NCI-H1436 (cell line): ENCODE data around the gene GTF2IRD1.
"Not testable (repeated sequence)": the region's sequence is repeated elsewhere in the genome, so short reads cannot be mapped to it uniquely, and the experiment has no call there.

Experiments
- DNase-seq: peaks from one replicate; lab custom pipeline; 2025; lab: John Stamatoyannopoulos, UW

Gene GTF2IRD1

DNA sequence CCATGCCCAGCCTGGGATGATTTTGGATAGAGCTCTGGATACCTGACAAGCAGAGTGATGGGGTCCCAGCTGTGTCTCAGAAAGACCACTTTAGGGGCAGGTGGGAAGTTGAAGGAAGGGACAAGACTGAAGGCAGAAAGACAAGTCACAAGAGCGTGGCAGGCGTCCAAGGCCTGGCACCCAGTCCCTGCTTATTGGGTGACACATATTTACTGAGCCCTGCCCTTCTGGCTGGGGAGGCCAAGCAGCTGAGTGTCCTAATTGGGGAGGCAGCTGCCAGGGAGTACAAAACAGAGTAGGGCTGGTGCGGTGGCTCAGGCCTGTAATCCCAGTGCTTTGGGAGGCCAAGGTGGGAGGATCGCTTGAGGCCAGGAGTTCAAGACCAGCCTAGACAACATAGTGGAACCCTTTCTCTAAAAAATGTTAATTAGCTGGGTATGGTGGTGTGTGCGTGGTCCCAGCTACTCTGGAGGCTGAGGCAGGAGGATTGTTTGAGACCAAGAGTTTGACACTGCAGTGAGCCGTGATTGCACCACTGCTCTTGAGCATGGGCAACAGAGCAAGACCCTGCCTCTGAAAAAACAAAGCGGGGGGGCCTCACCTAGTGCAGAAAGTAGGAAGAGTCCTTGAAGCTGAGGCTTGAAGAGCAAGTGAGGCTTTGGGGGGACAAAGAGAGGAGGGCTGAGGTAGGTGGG lies 150.8 kb downstream of the GTF2IRD1 start:
- no peak for DNase-seq

DNA sequence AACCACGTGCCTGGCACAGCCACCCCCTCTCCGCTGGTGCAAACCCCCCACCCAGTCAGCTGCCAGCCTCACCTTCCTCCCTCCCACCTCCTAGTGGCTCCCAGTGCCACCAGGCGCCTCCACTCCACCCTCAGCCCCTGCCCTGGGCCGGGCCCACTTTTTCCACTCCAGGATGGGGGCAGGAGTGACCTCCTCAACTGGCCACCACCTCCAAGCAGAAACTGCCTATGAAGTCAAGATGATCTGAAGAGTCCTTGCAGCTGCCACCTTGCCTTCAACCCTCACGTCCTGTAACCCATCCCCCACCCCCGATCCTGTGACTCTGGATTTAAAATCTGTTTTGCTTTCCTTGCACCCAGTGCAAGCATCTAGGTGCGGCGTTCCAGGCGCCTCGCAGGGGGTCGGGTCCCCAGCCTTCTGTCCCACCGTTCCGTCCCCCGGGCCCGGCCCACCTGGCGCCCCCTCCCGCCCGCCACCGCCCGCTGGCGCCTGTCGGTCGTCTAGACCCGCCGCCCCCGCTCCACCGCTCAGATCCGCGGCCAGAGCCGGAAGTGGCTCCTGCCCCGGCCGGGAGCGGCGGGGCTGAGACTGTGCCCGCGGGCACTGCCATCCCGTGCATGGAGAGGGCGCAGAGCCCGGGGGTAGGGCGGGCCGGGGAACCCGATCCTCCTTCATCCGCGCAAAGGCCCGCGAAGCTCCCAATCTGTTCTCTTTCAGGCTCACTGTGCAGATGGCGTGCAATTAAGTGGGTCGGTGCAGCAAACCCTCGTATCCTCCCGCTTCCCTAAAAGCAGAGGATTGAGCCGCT lies 152.6 kb downstream of the GTF2IRD1 start:
- DNase-seq = peak; percentile 49

DNA sequence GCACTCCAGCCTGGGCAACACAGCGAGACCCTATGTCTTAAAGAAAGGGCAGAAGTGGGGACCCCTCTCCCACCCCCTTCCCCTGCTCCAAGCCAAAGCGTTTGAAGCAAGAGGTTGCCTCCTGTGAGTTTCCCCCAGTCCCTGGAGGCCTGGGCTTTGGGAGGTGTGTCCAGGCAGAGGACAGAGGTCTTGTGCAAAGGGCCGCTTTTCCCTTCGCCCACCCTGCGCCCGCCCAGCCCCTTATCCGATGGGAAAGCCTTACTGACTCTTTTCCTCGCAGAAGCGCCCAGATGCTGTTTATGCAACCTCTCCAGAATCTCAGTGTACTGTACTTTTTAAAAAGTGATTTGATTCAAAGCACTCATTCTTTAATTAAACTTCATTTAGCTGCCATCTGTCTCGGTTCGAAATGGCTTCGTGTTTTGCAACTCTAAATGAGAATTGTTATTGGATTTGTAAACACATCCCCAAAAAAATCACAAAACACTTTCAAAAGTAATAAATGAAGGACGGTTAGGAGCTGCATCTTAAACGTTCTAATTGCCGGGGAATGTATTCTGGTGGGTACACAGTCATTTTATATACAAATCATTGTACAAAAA lies 153.3 kb downstream of the GTF2IRD1 start:
- DNase-seq = no peak

DNA sequence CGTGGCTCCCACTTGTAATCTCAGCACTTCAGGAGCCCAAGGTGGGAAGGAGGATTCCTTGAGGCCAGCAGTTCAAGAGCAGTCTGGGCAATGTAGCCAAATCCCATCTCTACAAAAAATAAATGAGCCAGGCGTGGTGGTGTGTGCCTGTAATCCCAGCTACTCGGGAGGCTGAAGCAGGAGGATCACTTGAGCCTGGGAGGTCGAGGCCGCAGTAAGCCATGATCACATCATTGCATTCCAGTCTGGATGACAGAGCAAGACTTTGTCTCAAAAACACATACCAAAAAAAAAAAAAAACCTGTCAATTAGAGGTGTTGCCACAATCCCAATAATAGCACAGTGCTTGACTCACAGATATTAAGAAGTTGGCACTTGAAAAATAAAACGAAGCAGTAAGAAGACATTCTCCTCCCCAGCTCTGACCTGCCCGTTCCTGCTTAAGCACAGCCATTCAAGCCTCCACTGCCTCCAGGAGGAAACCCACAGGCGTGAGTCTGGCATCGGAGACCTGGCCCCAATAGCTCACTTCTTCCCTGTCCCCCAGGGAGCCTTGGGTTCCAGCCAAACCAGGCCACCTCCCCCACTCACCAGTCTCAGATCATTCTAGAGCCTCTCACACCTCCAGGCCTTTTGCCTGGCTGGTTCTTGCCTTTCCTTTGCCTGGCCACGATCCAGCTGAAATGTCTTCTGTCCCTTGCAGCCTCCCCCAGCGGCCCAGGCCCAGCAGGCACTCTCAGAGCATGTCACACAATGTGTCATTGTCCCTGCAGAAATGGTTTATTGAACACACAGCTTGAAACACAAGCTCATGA lies 158.5 kb downstream of the GTF2IRD1 start:
- no peak for DNase-seq

DNA sequence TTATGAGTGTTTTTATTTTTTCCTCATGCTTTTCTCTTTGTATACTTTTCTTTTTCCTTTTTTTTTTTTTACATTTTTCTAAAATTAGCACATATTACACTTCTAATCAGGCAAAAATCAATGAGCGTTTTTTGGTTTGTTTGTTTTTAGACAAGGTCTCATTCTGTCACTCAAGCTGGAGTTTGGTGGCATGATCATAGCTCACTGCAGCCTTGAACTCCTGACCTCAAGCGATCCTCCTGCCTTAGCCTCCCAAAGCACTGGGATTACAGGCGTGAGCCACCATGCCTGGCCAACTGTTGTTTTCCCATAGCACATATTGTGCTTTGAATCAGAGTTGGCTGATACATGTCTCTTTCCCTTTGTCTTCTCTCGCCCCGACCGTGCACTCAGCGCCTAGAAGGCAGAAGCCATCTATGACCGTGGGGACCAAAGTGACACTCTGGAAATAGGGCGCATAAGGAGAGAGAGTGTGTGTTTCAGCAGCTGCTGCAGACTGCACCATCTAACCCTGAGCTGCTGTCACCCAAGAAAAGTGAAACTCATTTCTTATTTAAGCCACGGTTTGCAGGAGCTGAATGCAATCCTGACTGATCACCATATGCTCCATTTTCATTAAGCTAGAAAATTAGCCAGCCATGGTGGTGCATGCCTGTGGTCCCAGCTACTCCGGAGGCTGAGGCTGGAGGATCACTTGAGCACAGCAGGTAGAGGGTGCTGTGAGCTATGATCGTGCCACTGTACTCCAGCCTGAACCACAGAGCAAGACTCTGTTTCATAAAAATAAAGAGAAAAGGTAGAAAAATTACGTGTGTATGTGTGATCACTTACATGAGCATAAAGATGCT lies 162.5 kb downstream of the GTF2IRD1 start:
- no peak for DNase-seq

DNA sequence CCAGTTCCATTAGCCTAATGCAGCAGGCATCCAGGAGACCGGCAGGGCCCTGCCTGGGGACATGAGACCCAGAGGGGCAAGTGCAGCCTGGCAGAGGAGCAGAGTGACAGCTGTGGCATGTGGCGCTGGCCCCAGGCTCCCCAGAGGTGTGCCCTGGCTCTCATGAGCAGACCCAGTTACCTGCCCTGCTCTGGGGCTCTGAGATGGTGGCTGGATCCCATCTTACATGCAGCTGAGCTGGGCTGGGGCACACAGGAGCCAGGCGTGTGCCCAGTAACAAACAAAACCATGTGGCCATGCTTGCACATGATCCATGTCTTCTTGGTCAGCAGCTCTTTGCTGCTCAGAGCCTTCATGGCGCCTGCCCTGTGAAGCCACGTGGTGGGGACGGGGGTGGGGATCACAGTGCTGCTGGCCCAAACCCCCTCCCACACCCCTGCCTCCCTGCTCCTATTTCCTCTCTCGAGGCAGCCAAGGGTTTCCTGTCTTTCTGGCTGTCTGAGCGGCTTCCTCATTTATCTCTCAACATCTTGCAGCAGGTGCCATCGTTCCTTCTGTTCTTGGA lies 163.6 kb downstream of the GTF2IRD1 start:
- no peak for DNase-seq

DNA sequence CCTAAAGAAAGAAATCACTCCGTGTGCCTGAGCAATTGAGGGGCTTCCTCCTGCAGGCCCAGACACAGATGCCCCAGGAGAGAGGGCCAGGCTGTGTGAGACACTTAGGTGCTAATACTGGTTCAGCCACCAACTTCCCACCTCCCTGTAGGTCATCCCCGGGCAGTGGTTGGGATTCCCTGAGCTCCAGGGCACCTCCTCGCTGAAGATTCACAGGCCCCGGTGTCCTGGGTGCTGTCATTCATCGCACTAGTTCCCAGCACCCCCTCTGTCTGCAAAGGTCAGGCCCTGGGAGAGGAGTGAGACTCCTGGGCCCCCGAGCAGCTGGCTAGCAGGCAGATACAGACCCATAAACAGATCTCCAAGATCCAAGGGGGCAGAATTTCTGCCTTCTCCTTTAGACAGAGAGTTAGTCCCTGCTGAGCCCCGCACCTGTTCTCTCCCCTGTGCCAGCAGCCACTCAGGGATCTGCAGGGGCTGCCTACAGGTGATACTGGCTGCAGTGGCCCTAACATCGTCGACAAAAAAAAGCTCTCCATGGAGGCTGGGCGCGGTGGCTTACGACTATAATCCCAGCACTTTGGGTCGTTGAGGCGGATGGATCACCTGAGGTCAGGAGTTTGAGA lies 165.6 kb downstream of the GTF2IRD1 start:
- no peak for DNase-seq

DNA sequence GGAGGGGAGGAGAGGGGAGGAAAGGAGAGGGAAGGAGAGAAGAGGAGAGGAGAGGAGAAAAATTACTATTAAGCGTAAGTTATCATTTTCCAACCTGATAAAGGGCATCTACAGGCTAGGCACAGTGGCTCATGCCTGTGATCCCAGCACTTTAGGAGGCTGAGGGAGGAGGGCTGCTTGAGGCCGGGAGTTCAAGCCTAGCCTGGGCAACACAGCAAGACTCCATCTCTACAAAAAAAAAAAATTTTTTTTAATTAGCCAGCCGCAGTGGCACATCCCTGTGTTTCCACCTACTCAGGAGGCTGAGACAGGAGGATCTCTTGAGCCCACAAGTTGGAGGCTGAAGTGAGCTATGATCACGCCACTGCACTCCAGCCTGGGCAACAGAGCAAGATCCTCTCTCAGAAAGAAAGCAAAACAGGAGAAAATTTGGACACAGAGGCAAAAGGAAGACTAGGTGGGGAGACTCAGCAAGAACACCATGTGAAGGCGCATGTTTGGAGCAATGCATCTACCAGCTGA lies 168.6 kb downstream of the GTF2IRD1 start:
- DNase-seq = no peak

DNA sequence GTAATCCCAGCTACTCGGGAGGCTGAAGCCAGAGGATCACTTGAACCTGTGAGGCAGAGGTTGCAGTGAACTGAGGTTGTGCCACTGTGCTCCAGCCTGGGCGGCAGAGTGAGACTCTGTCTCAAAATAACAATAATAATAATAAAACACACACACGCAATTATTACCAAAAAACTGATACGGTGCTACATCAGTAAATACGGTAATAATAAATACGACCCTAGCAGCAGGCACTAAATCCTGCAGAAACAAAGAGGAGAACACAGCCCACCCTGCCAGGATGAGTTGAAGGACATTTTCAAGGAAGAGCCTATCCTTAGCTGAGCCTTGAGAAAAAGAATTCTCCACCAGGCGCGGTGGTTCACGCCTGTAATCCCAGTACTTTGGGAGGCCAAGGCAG lies 169.4 kb downstream of the GTF2IRD1 start:
- DNase-seq = no peak

DNA sequence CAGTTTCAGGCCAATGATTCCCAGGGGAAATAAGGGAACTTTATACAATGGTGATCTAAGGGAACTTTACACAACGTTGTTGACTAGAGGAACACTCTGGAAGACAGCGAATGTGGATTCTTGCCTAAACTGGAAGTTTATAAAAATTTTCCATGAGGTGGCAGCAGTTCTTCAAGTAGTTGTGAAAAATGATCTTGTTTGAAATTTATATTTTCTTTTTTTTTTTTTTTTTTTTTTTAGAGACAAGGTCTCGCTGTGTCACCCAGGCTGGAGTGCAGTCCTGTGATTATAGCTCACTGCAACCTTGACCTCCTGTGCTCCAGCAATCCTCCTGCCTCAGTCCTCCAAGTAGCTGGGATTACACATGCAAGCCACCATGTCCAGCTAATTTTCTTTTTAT lies 171.7 kb downstream of the GTF2IRD1 start:
- no peak for DNase-seq

DNA sequence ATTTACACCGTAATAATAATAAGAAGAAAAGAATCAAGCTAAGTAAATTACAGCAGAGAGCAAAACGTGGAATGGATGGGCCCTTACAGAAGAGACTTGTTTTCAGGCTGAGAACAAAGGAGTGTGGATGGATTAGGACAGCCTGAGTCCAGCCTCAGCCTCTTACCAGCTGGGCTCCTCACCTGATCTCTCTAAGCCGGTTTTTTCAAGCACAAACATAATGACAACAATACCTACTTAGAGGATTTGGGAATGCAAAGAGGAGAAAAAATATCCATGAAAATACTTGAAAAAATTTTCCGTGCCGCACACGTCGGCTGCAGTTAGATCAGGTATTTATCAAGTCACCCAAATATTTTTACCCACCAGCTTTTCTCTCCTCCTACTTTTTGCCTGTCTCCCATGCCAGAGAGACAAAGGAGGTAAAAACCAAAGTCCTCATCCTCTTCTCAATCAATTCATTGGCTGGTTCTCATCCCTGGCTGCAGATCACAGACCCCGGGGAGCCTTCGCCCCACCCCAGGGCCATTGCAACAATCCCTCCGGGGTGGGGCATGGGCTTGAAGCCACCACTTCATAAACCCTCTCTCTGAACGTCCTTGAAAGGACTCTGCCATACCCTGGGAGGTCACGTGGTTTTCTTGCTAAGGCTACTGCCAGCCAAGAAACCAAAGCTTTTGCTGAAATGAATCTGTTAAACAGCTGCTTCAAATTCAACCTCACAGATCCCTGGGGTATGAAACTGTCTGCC lies 174.1 kb downstream of the GTF2IRD1 start:
- DNase-seq = peak; percentile 86

DNA sequence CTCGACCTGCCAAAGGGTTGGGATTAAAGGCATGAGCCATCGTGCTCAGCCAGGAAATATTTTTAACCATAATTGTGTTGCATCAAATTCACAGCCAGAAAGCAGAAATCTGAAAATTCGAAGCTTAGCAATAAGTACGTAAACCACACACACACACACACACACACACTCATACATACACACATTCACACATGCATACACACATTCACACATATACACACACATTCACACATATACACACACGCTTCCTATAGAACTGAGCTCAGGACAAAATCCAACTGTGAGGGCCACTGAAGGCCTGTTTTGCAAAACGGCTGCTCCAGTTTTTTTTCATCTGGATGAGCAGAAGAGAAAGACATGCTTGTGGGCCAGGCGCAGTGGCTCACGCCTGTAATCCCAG lies 178.8 kb downstream of the GTF2IRD1 start:
- no peak for DNase-seq

DNA sequence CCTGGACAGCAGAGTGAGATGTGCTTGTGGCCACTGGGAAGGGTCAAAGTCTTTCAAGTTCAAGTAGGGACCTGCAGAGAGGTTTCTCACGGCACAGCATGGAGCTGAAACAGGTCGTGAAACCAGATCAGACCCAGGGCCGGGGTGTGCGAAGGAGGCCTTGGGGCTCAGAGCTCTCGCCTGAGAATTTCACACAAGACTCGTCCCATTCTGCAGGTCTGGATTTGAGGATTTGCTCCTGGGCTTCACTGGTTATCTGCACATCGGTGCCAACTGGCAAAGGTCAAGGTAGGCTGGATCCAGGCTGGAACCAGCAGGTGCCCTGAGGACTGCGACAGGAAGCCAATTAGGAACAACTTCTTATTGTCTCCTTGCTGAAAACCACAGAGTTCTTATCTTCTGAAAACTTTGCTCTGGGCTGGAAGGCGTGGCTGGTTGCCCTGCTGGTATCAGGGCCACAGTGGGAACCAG lies 179.8 kb downstream of the GTF2IRD1 start:
- no peak for DNase-seq

DNA sequence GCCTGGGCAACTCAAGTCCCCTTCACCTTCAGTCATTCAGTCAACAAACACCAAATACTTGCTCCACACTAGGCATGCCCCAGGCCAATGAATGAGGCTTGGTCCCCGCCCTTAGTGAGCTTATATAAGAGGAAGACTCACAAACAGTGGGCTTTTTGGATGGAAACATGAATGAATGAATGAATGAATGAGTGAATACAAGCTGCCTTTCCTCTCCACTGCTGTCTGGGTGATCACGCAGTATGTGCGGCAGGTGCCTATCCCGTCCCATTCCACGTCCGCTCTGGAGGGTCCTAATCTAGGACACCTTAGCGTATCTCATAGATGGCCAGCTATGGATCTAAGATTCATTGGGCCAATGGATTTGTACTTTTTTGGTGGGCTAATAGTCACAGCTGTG lies 184.0 kb downstream of the GTF2IRD1 start:
- no peak for DNase-seq

DNA sequence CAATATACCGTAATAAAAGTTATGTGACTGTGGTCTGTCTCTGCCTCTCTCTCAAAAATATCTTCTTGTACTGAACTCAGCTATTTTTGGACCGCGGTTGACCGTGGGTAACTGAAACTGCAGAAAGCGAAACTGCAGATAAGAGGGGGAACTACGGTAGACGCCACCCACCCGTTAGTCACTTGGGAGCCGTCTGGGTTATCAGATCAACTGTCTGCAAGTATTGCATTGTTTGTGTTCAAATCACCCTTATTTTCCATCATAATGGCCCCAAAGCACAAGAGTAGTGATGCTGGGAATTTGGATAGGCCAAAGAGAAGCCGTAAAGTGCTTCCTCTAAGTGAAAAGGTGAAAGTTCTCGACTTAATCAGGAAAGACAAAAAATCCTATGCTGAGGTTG lies 196.3 kb downstream of the GTF2IRD1 start:
- DNase-seq = not testable (repeated sequence)

DNA sequence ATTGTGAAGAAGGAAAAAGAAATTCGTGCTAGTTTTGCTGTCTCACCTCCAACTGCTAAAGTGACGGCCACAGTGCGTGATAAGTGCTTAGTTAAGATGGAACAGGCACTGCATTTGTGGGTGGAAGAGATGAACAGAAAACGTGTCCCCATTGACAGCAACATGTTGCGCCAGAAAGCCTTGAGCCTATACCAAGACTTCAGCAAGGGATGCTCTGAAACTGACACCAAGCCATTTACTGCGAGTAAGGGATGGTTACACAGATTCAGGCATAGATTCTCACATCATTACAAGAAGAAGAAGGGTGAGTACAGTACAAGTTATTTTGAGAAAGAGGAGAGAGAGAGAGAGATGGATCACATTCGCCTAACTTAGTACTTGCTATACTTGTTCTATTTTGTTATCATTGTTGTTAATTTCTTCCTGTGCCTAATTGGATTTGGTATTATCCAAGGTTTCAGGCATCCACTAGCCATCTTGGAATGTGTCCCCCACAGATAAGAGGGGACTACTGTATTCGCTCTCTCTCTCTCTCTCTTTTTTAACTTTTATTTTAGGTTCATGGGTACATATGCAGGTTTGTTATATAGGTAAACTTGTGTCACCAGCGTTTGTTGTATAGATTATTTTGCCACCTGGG lies 196.9 kb downstream of the GTF2IRD1 start:
- DNase-seq = not testable (repeated sequence)

DNA sequence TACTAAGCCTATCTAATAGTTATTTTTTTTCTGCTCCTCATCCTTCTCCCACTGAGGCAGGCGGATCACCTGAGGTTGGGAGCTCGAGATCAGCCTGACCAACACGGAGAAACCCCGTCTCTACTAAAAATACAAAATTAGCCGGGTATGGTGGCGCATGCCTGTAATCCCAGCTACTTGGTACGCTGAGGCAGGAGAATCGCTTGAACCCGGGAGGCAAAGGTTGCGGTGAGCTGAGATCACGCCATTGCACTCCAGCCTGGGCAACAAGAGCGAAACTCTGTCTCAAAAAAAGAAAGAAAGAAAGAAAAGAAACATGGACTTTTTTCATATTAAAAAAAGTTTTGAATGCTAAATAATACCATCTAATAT lies 197.4 kb downstream of the GTF2IRD1 start:
- not testable (repeated sequence) for DNase-seq
